Fibroblast of lung (primary cell): ENCODE data around the gene TCP1.

Experiments used
- EZH2 ChIP-seq: IDR thresholded peaks from 2 replicates; pipeline ENCODE4 v1.5.1; 2012; ENCODE audit warnings: low read length, control low read depth, mild to moderate bottlenecking; ENCODE audit errors: missing control alignments
- TF ChIP-seq, protein P1 (sequence below), 2 donors: IDR thresholded peaks in 1 of 2; conservative IDR thresholded peaks in 1 of 2; 1 replicate in 1 of 2; 2 replicates in 1 of 2; pipeline ENCODE4 v1.5.1; 2011 to 2012; ENCODE audit warnings: low read length in 2 of 2, control low read depth in 1 of 2, inconsistent platforms in 1 of 2, low read depth in 1 of 2, mild to moderate bottlenecking in 1 of 2

- TF ChIP-seq, protein P1, sequence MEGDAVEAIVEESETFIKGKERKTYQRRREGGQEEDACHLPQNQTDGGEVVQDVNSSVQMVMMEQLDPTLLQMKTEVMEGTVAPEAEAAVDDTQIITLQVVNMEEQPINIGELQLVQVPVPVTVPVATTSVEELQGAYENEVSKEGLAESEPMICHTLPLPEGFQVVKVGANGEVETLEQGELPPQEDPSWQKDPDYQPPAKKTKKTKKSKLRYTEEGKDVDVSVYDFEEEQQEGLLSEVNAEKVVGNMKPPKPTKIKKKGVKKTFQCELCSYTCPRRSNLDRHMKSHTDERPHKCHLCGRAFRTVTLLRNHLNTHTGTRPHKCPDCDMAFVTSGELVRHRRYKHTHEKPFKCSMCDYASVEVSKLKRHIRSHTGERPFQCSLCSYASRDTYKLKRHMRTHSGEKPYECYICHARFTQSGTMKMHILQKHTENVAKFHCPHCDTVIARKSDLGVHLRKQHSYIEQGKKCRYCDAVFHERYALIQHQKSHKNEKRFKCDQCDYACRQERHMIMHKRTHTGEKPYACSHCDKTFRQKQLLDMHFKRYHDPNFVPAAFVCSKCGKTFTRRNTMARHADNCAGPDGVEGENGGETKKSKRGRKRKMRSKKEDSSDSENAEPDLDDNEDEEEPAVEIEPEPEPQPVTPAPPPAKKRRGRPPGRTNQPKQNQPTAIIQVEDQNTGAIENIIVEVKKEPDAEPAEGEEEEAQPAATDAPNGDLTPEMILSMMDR (conservative IDR thresholded peaks at IDR 0.05 in 1 of 2, IDR thresholded peaks at IDR 0.05 in 1 of 2; ENCODE audit: low read depth in 1 of 2, low read length in 2 of 2) = no peak
- TF ChIP-seq EZH2 = no peak
Measured at GRCh38 chr6:159745081-159745480, 44.3 kb downstream of the TCP1 start.
